ENCODE data around the gene HOXD10. TPM values are rescaled to one million over a fixed set of nuclear protein-coding genes. Genes with fewer than 3 reads are reported as not detected.

HOXD10 gene
- total RNA-seq, 1 donor = not detected

DNA sequence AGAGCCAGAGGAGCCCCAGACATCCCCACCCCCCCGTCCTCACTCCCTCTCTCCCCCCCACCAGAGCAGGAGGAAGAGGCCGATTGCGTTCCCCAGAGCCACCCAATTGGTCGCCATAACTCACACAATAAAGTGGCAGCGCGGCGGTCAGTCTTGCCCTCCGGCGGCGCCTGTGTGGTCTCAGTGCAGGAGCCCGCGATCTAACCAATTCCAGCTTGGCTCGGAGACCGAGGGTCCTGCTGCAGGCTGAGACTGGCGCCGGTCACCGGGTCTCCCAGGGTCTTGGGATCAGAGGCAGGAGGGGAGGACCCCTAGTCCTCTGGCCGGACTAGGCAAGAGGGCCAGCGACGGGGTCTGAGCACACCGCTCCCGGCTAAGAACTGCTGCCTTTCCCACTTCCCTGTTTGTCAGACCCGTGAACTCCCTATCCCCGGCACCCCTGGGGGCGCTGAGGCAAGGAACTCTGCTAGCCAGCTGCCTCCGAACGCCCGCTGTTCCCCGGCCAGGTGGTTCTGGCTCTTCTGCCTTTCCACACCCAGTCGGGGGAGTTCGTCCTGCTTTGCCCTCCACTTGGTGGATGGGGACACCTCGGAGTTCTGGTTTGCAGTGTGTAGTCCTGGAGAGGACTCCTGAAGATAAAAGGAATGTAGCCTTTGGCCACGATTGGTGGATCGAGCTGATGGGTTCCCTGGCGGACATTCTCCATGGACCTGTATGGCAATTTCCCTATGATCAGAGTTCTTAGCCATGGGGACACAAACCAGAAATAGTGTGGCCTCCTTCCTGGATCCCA, 18.0 kb upstream of the HOXD10 start:
- no peaks in the 10 kb centered on the region for H3K36me3 ChIP-seq (ENCODE audit: insufficient read depth, low read length)
- DNase-seq (ENCODE audit: insufficient read length, low spot score, missing footprints) = no peak
- H3K4me1 ChIP-seq (ENCODE audit: insufficient read depth, low read length) = peaks cover 9% of the 10 kb centered on the region
- TF ChIP-seq, protein P1, sequence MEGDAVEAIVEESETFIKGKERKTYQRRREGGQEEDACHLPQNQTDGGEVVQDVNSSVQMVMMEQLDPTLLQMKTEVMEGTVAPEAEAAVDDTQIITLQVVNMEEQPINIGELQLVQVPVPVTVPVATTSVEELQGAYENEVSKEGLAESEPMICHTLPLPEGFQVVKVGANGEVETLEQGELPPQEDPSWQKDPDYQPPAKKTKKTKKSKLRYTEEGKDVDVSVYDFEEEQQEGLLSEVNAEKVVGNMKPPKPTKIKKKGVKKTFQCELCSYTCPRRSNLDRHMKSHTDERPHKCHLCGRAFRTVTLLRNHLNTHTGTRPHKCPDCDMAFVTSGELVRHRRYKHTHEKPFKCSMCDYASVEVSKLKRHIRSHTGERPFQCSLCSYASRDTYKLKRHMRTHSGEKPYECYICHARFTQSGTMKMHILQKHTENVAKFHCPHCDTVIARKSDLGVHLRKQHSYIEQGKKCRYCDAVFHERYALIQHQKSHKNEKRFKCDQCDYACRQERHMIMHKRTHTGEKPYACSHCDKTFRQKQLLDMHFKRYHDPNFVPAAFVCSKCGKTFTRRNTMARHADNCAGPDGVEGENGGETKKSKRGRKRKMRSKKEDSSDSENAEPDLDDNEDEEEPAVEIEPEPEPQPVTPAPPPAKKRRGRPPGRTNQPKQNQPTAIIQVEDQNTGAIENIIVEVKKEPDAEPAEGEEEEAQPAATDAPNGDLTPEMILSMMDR (IDR thresholded peaks at IDR 0.05; ENCODE audit: extremely low read depth, low read depth, low read length) = no peak
- no peak overlapping the region for H3K27ac ChIP-seq (ENCODE audit: low read depth, low read length)
- H3K4me3 ChIP-seq (ENCODE audit: insufficient read depth, low read length) = no peak overlapping the region
- peaks cover 99% of the 10 kb centered on the region for H3K27me3 ChIP-seq (ENCODE audit: insufficient read depth, low read length)
- no peaks in the 10 kb centered on the region for H3K9me3 ChIP-seq (ENCODE audit: low read depth, low read length)
- peaks cover 3% of the 10 kb centered on the region for H4K20me1 ChIP-seq (ENCODE audit: insufficient read depth, low read length)
- H2AFZ ChIP-seq (ENCODE audit: low read length) = no peak overlapping the region
- H3K4me2 ChIP-seq (ENCODE audit: insufficient read depth, low read length) = no peak overlapping the region
- H3K79me2 ChIP-seq (ENCODE audit: insufficient read depth, low read length) = no peaks in the 10 kb centered on the region

DNA sequence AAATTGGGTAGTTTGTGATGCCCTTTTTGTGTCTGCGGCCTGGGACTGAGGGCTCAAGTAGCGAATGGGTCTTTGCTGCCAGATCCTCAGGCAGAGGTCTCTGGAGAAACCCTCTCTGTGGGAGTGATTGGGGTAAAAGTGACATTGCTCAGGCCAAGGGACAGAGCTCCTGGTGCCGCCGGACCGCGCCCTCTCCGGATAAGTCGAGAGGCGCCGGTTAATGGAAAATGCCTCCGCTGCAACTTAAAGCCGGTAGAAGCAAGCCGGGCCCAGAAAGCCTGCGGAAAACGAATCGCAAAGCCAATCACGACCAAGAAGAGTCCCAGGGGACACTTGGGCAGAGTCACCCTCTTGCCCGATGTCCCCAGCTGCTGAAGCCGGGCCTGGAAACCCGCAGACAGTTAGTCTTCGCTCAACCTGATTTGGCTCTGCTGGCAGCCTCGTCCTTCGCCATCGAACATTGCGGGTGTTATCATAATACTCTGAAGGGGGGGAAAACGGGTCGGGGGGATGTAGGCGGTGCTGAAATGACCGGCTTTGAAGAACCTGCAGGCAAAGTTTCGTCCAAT, 17.3 kb upstream of the HOXD10 start:
- Histone ChIP-seq H3K27me3 (ENCODE audit: insufficient read depth, low read length) (peaks cover 99% of the 10 kb centered on the region), H4K20me1 (ENCODE audit: insufficient read depth, low read length) (peaks cover 3% of the 10 kb centered on the region), H3K4me2 (ENCODE audit: insufficient read depth, low read length) (no peak overlapping the region), H3K9me3 (ENCODE audit: low read depth, low read length) (no peaks in the 10 kb centered on the region), H3K4me1 (ENCODE audit: insufficient read depth, low read length) (peaks cover 12% of the 10 kb centered on the region), H3K27ac (ENCODE audit: low read depth, low read length) (no peak overlapping the region), H3K36me3 (ENCODE audit: insufficient read depth, low read length) (no peaks in the 10 kb centered on the region), H3K4me3 (ENCODE audit: insufficient read depth, low read length) (no peak overlapping the region), H2AFZ (ENCODE audit: low read length) (no peak overlapping the region), H3K79me2 (ENCODE audit: insufficient read depth, low read length) (no peaks in the 10 kb centered on the region)
- no peak for DNase-seq (ENCODE audit: insufficient read length, low spot score, missing footprints)
- TF ChIP-seq, protein P1 (IDR thresholded peaks at IDR 0.05; ENCODE audit: extremely low read depth, low read depth, low read length) = no peak

DNA sequence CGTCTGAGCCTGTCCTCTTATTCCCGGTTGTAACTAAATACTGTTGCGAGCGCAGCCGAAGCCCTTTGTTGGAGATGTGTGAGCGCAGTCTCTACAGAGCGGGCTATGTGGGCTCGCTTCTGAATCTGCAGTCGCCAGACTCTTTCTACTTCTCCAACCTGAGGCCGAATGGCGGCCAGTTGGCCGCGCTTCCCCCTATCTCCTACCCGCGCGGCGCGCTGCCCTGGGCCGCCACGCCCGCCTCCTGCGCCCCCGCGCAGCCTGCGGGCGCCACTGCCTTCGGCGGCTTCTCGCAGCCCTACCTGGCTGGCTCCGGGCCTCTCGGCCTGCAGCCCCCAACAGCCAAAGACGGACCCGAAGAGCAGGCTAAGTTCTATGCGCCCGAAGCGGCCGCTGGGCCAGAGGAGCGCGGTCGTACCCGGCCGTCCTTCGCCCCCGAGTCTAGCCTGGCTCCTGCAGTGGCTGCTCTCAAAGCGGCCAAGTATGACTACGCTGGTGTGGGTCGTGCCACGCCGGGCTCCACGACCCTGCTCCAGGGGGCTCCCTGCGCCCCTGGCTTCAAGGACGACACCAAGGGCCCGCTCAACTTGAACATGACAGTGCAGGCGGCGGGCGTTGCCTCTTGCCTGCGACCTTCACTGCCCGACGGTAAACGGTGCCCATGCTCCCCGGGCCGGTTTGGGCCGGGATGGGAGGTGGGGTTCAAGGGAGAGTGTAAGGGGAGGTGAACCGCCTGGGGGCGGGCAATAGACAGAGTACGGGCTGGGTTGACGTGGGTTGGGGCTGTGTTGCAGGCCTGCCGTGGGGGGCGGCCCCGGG, 16.6 kb upstream of the HOXD10 start, which contains the start of gene HOXD12:
HOXD12 (plus strand) TSS at position 68 of the 819 bp plus-strand sequence; CDS start at position 75, 7 bp downstream.
- Histone ChIP-seq H3K27me3 (ENCODE audit: insufficient read depth, low read length) (peaks cover 99% of the 10 kb centered on the region), H3K36me3 (ENCODE audit: insufficient read depth, low read length) (no peaks in the 10 kb centered on the region), H3K4me1 (ENCODE audit: insufficient read depth, low read length) (peaks cover 12% of the 10 kb centered on the region), H3K9me3 (ENCODE audit: low read depth, low read length) (no peaks in the 10 kb centered on the region), H3K27ac (ENCODE audit: low read depth, low read length) (no peak within 1 kb of the TSS), H2AFZ (ENCODE audit: low read length) (no peak within 1 kb of the TSS), H3K4me2 (ENCODE audit: insufficient read depth, low read length) (no peak within 1 kb of the TSS), H4K20me1 (ENCODE audit: insufficient read depth, low read length) (peaks cover 3% of the 10 kb centered on the region), H3K79me2 (ENCODE audit: insufficient read depth, low read length) (no peaks in the 10 kb centered on the region), H3K4me3 (ENCODE audit: insufficient read depth, low read length) (no peak within 1 kb of the TSS)
- TF ChIP-seq, protein P1 (IDR thresholded peaks at IDR 0.05; ENCODE audit: extremely low read depth, low read depth, low read length) = no peak
- DNase-seq (ENCODE audit: insufficient read length, low spot score, missing footprints) = no peak

Measured in osteoblast (primary cell).